GM19467 (cell line): ENCODE results near the gene UGT1A5.

ENCODE experiments used
- ATAC-seq: cut with Tn5 transposase; IDR thresholded peaks from one replicate; pipeline ENCODE4 v1.9.1; 2021; ENCODE audit warnings: mild to moderate bottlenecking, moderate library complexity; ENCODE audit not compliant: unreplicated experiment

Gene UGT1A5

GRCh38 chr2:233807215-233807865, 94.6 kb downstream of the UGT1A5 start:
- ATAC-seq = no peak

GRCh38 chr2:233807966-233808935, 95.5 kb downstream of the UGT1A5 start:
- ATAC-seq = no peak

GRCh38 chr2:233810385-233810784, 97.7 kb downstream of the UGT1A5 start:
- no peak for ATAC-seq

DNA sequence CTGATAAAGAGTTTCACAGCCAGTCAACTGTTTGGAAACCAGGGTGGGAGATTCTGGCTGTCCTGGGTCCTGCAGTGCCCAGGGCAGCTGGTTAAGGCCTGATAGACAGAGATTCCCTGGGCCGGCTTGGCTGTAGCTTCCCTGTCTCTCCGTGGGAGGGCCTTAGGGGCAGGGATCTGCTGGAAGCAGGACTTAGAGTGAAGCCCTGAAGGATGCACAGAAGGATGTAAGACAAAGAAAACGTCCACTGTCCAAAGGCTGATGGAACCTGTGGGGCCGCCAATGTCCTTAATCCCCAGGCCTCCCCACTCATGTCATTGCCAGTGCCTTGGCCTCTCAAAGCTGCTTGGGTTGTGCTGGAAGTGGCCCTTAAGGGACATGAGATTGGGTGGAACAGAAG, 98.4 kb downstream of the UGT1A5 start:
- ATAC-seq = no peak

- ATAC-seq = no peak
These were observed 99.0 kb downstream of the UGT1A5 start for GRCh38 chr2:233811732-233812131.

GRCh38 chr2:233813236-233814055, 100.7 kb downstream of the UGT1A5 start:
- ATAC-seq = no peak

GRCh38 chr2:233814056-233814835, 101.5 kb downstream of the UGT1A5 start:
- no peak for ATAC-seq

DNA sequence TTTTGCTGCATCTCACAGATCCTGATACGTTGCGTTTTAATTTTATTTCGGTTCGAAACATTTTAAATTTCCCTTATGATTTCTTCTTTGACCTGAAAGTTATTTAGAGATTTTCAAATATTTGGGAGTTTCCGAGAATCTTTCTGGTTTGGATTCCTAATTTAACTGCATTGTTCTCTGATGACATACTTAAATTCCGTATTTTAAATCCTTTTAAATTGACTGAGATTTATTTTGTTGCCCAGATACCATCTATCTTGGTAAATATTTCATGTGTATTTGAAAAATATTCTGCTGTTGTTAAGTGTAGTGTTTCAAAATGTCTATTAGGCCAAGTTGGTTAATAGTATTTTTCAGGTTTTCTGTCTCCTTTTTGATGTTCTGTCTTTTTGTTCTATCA, 103.2 kb downstream of the UGT1A5 start:
- no peak for ATAC-seq

- no peak for ATAC-seq
These were observed 103.6 kb downstream of the UGT1A5 start for GRCh38 chr2:233816334-233816733.

- no peak for ATAC-seq
These were observed 104.1 kb downstream of the UGT1A5 start for GRCh38 chr2:233816771-233817170.

DNA sequence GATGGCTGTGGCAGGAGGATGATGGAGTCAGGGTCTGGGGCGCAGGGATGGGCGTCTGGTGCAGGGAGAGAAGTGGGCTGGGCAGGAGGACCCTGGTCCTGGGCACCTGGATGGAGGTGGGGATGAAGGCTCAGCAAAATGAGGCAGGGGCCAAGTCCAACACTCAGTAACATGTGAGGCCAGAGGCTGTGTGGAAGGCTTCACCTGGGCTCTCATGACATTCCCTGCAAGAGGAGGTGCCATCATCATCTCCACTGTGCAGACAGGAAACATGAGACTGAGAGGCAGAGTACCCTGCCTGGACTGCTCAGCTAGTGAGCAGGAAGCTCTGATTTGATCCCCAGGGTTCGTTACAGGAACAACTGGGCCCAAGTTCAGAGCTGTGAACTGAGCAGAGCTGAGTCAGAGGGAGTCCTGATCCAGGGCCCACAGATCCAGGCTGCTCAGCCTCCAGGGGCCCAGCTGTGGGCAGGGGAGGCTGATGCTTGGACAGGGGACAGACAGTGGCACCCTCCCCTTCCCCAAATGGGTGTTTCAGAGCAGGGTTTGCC, 104.7 kb downstream of the UGT1A5 start:
- no peak for ATAC-seq

- no peak for ATAC-seq
These were observed 105.4 kb downstream of the UGT1A5 start for GRCh38 chr2:233817995-233818638.

DNA sequence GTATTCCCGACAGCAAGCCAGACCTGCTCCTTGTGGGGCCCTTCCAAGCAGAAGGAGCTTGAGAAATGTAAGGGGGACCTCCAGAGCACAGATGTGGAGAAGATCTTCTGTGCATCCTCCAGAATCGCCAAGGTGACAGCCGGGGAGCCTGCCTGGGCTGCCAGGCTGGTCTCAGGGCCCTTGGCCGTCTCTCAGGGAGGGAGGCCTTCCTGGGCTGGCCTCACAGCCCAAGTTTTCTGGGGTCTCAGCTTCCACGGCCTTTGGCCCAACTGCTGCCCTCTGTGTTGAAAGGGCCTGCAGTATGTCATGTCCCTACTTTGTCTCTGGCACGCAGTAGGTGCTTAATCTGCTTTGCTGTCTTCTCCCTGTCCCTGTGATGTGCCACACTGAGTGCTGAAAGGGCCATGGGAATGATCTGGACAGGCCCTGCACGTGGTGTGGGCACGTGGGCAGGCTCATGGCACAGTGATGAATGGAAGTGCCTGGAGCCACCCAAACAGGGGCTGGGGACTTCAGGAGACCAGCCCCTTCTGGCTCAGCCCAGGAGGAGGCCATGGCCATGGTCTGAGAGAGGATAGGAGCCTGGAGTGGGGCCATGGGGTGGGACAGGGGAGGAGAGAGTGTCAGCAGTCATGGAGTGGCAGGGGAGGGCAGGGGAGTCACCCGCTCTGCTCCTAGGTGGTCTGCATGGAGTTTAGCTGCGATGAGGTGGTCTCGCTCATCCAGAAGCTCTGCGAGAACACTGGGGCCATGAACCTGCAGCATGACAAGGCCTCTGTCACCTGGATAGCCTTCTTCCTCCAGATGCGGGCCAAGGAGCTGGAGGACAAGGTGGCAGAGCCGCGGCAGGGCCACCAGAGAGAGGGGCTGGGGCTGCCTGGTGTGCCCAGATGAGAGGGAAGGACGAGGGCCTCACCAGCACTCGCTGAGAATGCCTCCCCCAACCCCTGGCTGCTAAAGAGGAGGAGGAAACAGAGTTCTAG, 106.2 kb downstream of the UGT1A5 start:
- no peak for ATAC-seq

DNA sequence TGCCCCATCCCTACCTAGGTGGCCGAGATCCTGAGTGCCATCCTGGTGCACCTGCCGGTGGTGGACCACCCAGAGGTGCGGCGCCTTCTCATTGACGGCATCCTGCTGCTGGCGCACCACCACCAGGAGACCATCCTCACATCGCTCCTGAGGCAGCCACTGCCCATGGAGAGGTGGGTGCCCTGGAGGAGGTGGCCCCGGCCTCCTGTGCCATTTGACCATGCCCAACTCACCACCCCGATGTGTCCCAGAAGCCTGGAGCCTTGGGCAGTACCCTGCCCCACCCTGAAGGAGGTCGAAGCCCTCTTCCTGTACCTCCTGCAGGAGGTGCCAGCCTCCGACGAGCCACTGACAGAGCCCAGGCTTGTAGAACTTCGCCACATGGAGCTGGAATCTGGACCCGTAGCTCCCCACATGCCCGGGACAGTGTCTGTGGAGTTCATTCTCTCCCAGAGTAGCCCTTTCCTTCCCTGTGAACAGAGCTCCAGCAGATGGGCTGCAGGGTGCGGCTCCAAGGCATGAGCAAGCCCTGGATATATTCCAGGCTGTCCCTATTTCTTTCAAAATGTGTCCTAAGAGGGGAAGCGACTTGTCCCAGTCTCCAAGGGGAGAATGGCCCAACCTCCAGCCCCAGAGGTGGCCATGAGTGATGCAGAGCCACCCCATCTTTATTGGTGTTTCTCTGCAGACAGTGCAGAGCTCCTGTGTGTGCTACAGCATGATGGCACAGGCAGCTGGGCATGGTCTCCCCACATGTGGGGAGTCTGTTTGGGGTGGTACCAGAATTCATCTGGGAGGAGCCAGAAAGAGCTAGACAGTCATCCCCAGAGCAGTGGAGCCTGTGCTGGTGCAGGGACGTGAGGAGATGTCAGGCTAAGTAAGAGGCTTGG, 107.4 kb downstream of the UGT1A5 start:
- no peak for ATAC-seq

DNA sequence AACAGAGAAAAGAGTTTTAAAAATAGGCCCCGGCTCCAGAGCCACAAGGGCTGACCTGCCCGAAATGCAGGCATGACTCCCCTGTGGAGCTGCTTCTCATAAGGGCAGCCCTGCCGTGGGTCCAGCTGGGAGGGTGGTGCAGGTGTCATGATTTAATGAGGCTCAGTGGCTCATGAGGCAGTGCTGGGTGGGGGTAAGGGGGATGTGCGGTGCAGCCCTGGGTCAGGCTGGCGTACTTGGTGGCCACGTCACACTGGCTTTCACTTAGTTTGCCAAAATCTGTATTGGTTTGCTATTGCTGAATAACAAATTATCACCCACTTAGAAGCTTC, 108.0 kb downstream of the UGT1A5 start:
- no peak for ATAC-seq

GRCh38 chr2:233821196-233821595, 108.5 kb downstream of the UGT1A5 start:
- no peak for ATAC-seq

GRCh38 chr2:233821709-233822100, 109.0 kb downstream of the UGT1A5 start:
- no peak for ATAC-seq
